Astrocyte (in vitro differentiated cells and primary cell): ENCODE data around the gene CCDC28B. TPM values are rescaled to one million over a fixed set of nuclear protein-coding genes. Genes with fewer than 3 reads are reported as not detected.

Experiments
- DNase-seq: peaks from one replicate; pipeline ENCODE4 v3.0.0-alpha.2; 2010; ENCODE audit warnings: low read depth
- FAIRE-seq: peaks from 2 replicates; lab custom pipeline; 2011; peaks lifted over from hg19 to GRCh38; lab: Jason Lieb, UNC
- H2AFZ ChIP-seq: 2 replicates; pipeline ENCODE4 v1.6.0; 2012; ENCODE audit warnings: low read depth, low read length, inconsistent platforms
- H3K27ac ChIP-seq: 2 replicates; pipeline ENCODE4 v1.5.1; 2011; ENCODE audit warnings: low read depth, low read length, inconsistent platforms
- H3K27me3 ChIP-seq: 2 replicates; pipeline ENCODE4 v1.6.0; 2011; ENCODE audit warnings: low read length, inconsistent platforms; ENCODE audit not compliant: insufficient read depth
- H3K36me3 ChIP-seq: 2 replicates; pipeline ENCODE4 v1.5.1; 2011; ENCODE audit warnings: low read length, inconsistent platforms; ENCODE audit not compliant: insufficient read depth
- H3K4me1 ChIP-seq: 2 replicates; pipeline ENCODE4 v1.5.1; 2011; ENCODE audit warnings: low read length, inconsistent platforms; ENCODE audit not compliant: insufficient read depth
- H3K4me2 ChIP-seq: 2 replicates; pipeline ENCODE4 v1.6.0; 2012; ENCODE audit warnings: low read length, inconsistent platforms
- H3K4me3 ChIP-seq: 2 replicates; pipeline ENCODE4 v1.5.1; 2011; ENCODE audit warnings: low read depth, mild to moderate bottlenecking, low read length, inconsistent platforms; ENCODE audit not compliant: insufficient read depth
- H3K79me2 ChIP-seq: 2 replicates; pipeline ENCODE4 v1.6.0; 2012; ENCODE audit warnings: mild to moderate bottlenecking, low read length, inconsistent platforms; ENCODE audit not compliant: insufficient read depth
- H3K9ac ChIP-seq: 2 replicates; pipeline ENCODE4 v1.6.0; 2012; ENCODE audit warnings: mild to moderate bottlenecking, low read length, inconsistent platforms
- H3K9me3 ChIP-seq: 2 replicates; pipeline ENCODE4 v1.5.1; 2012; ENCODE audit warnings: low read depth, mild to moderate bottlenecking, low read length, inconsistent platforms; ENCODE audit not compliant: insufficient read depth
- H4K20me1 ChIP-seq: 2 replicates; pipeline ENCODE4 v1.6.0; 2012; ENCODE audit warnings: low read length, inconsistent platforms; ENCODE audit not compliant: insufficient read depth
- H3K27ac Mint-ChIP-seq: one replicate; pipeline ENCODE4 v1.8.0; 2021; ENCODE audit warnings: mild to moderate bottlenecking, mixed read lengths; ENCODE audit not compliant: unreplicated experiment
- H3K27me3 Mint-ChIP-seq: one replicate; pipeline ENCODE4 v1.8.0; 2021; ENCODE audit warnings: low read depth, mixed read lengths; ENCODE audit not compliant: unreplicated experiment
- H3K36me3 Mint-ChIP-seq: one replicate; pipeline ENCODE4 v1.8.0; 2021; ENCODE audit warnings: low read depth, mixed read lengths; ENCODE audit not compliant: unreplicated experiment
- H3K4me1 Mint-ChIP-seq: one replicate; pipeline ENCODE4 v1.8.0; 2021; ENCODE audit warnings: low read depth, mixed read lengths; ENCODE audit not compliant: unreplicated experiment
- H3K4me3 Mint-ChIP-seq: one replicate; pipeline ENCODE4 v1.8.0; 2021; ENCODE audit warnings: mild to moderate bottlenecking, moderate library complexity, mixed read lengths; ENCODE audit not compliant: unreplicated experiment
- H3K9me3 Mint-ChIP-seq: one replicate; pipeline ENCODE4 v1.8.0; 2021; ENCODE audit warnings: mild to moderate bottlenecking, mixed read lengths; ENCODE audit not compliant: unreplicated experiment
- CTCF ChIP-seq: IDR thresholded peaks from 2 replicates; pipeline ENCODE4 v1.5.1; 2011; ENCODE audit warnings: low read depth, mild to moderate bottlenecking, inconsistent platforms, low read length, moderate library complexity; ENCODE audit not compliant: insufficient read depth
- EZH2 ChIP-seq: IDR thresholded peaks from 2 replicates; pipeline ENCODE4 v1.6.1; 2012; ENCODE audit warnings: mild to moderate bottlenecking, low read length, inconsistent platforms; ENCODE audit not compliant: insufficient read depth
- total RNA-seq: library from RNA; stranded (reverse); gene quantifications from 2 replicates; pipeline ENCODE4 v1.2.1, GENCODE V29; 2021

Gene CCDC28B
- total RNA-seq, 1 donor from 2014 or later = 16.0 TPM

- Histone ChIP-seq H3K27ac (no peak overlapping the region), H3K9me3 (no peaks in the 10 kb centered on the region), H4K20me1 (peaks cover 77% of the 10 kb centered on the region), H3K4me2 (peak overlapping the region; percentile 50), H3K36me3 (peaks cover 46% of the 10 kb centered on the region), H2AFZ (no peak overlapping the region), H3K79me2 (peaks cover 77% of the 10 kb centered on the region), H3K9ac (no peak overlapping the region), H3K4me1 (peaks cover 19% of the 10 kb centered on the region), H3K27me3 (no peaks in the 10 kb centered on the region), H3K4me3 (no peak overlapping the region)
- FAIRE-seq = no peak
- Mint-ChIP-seq H3K9me3 (no peaks in the 10 kb centered on the region), H3K4me1 (peaks cover 39% of the 10 kb centered on the region), H3K27me3 (no peaks in the 10 kb centered on the region), H3K27ac (peak overlapping the region; percentile 66), H3K4me3 (no peak overlapping the region), H3K36me3 (peaks cover 36% of the 10 kb centered on the region)
- no peak for TF ChIP-seq EZH2
- no peak for TF ChIP-seq CTCF
- DNase-seq = no peak
These were observed 15.7 kb upstream of the CCDC28B start for GRCh38 chr1:32184650-32185049.

GRCh38 chr1:32186077-32186476 is 14.3 kb upstream of the CCDC28B start:
- no peak overlapping the region for H2AFZ ChIP-seq
- H3K79me2 ChIP-seq = peaks cover 68% of the 10 kb centered on the region
- TF ChIP-seq EZH2 = no peak
- no peak for TF ChIP-seq CTCF
- H3K27ac ChIP-seq = no peak overlapping the region
- peaks cover 82% of the 10 kb centered on the region for H4K20me1 ChIP-seq
- H3K36me3 ChIP-seq = peaks cover 56% of the 10 kb centered on the region
- H3K27me3 ChIP-seq = no peaks in the 10 kb centered on the region
- H3K27ac Mint-ChIP-seq = peak overlapping the region; percentile 99
- peaks cover 11% of the 10 kb centered on the region for H3K4me1 ChIP-seq
- H3K27me3 Mint-ChIP-seq = no peaks in the 10 kb centered on the region
- no peak for DNase-seq
- peak overlapping the region; percentile 1 for H3K4me2 ChIP-seq
- H3K4me3 Mint-ChIP-seq = peak overlapping the region; percentile 74
- peaks cover 34% of the 10 kb centered on the region for H3K4me1 Mint-ChIP-seq
- H3K9ac ChIP-seq = no peak overlapping the region
- H3K9me3 Mint-ChIP-seq = no peaks in the 10 kb centered on the region
- no peak overlapping the region for H3K4me3 ChIP-seq
- FAIRE-seq = no peak
- no peaks in the 10 kb centered on the region for H3K9me3 ChIP-seq
- H3K36me3 Mint-ChIP-seq = peaks cover 37% of the 10 kb centered on the region

- H3K9ac ChIP-seq = no peak overlapping the region
- H4K20me1 ChIP-seq = peaks cover 82% of the 10 kb centered on the region
- no peaks in the 10 kb centered on the region for H3K27me3 ChIP-seq
- no peaks in the 10 kb centered on the region for H3K27me3 Mint-ChIP-seq
- H3K4me1 Mint-ChIP-seq = peaks cover 30% of the 10 kb centered on the region
- H3K36me3 ChIP-seq = peaks cover 60% of the 10 kb centered on the region
- H3K9me3 ChIP-seq = no peaks in the 10 kb centered on the region
- no peak overlapping the region for H3K27ac ChIP-seq
- FAIRE-seq (no peak), DNase-seq (no peak)
- H3K27ac Mint-ChIP-seq = peak overlapping the region; percentile 99
- TF ChIP-seq CTCF (no peak), EZH2 (no peak)
- H3K4me3 ChIP-seq = no peak overlapping the region
- H3K4me3 Mint-ChIP-seq = peak overlapping the region; percentile 74
- H3K9me3 Mint-ChIP-seq = no peaks in the 10 kb centered on the region
- peaks cover 36% of the 10 kb centered on the region for H3K36me3 Mint-ChIP-seq
- H2AFZ ChIP-seq = no peak overlapping the region
- peak overlapping the region; percentile 1 for H3K4me2 ChIP-seq
- peaks cover 68% of the 10 kb centered on the region for H3K79me2 ChIP-seq
- peaks cover 7% of the 10 kb centered on the region for H3K4me1 ChIP-seq
These were observed 13.9 kb upstream of the CCDC28B start for GRCh38 chr1:32186491-32186890.
